HG03097 (cell line): ENCODE results near the gene ARHGEF40.

Experiments used
- ATAC-seq: cut with Tn5 transposase; IDR thresholded peaks from one replicate; pipeline ENCODE4 v1.9.1; 2021; ENCODE audit not compliant: unreplicated experiment, low FRiP score

Gene ARHGEF40

DNA sequence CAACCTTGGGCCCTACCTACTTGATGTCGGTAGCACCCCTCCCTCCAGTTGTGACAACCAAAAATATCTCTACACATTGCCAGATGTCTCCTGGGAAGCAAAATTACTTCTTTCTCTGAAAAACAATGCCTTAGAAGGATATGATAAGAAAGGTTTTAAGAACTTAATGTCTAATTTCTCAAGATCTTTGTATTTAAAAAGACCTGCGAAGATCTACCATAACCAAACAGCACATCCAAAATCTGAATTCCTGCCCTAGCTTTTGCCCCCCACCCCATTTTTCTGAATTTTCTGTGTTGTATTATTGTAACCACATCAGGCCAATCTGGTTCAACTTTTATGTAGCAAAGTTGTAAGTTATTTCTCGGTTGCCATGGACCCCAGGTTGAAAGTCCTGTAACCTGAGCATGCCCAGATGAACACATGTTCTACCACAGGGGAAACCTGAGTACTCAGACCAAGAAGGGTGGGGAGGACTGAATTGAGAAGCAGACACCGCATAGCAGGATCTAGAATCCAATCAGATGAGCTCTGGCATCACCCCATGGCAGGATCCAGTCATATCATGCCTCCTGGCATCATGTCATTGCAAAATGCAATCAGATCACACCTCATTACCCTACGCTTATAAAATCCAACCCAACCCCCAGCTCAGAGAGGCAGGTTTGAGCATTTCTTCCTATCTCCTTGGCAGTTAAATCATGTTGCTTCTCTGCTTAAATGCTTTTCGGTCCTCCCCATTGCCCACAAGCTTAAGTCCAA, 39.5 kb downstream of the ARHGEF40 start:
- ATAC-seq, result no peak

DNA sequence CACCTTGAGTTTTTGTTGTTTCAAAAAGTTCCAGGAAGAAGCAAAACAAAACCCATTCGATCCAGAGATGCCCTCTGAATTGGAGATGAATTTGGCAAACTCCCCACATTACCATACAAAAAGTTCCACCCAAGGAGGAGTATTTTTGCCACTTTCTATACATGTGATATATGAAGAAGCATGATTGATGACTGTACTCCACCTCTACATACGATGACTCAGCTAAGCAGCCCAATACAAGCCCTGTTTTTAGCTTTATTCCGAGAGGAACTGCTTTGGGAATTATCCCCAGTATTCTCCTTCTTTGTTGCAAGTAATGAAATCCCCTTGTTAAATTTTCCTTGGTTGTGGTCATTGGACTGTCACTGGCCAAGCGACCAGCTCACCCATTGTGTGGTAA, 42.2 kb downstream of the ARHGEF40 start:
- no peak for ATAC-seq

DNA sequence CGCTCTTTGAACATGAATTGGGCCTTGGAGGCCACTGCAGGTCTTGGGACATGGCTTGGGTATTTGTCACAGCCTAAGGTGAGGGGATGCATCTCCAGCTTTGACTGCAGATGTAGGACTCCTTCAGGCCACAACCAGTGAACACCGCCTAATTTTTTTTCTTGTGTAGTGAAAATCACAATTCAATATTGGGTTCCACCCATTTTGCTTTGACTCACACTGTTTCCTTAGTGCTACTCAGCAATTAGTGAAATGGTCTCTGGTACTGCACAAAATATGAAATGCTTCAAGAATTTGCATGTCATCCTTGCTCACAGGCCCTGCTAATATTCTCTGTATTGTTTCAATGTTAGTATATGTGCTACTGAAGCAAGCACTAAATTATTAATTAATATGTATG, 43.3 kb downstream of the ARHGEF40 start:
- no peak for ATAC-seq

DNA sequence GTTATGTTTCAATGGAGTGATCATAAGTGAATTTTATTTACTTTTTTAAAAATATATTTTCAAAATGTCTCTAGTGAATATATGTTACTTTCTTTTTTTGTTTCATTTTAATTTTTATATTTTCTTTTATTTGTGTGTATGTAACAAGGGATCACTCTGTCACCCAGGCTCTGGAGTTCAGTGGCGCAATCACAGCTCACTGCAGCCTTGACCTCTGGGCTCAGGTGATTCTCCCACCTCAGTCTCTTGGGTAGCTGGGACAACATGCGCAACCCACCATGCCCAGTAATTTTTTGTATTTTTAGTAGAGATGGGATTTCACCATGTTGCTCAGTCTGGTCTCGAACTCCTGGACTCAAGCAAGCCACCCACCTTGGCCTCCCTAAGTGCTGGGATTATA, 48.8 kb downstream of the ARHGEF40 start:
- ATAC-seq, result no peak

DNA sequence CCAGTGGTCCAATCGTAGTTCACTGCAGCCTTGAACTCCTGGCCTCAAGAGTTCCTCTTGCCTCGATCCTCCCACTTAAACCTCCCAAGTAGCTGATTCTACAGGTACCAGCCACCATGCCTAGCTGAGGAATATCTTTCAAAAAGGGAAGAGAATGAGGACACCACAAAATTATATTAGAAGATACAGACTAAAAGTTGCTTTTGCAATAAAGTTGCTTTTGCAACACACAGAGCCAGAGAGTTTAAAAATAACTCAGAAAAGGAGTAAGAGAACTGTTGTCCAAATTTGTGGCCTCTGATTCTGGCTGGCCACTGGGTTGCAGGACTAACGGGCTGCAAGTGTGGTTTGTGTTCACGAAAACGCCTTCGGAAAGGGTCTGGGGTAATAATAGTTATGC, 50.6 kb downstream of the ARHGEF40 start:
- no peak for ATAC-seq

DNA sequence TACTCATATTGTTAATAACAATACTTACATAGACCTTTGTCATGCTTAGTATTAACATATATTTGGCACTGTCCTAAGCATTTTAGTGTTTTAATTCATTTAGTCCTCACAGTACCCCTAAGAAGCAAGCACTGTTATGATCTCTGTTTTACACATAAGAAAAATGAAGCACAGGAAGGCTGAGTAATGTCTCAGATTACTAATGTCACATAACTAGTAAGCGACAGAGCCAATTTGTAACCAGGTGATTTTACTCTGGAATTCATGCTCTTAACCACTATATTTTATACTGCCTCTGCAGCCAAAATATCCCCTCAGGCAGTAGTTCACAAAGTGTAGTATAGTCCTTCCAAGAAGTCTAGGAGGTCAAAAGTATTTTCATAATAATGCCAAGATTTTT, 51.0 kb downstream of the ARHGEF40 start:
- ATAC-seq, result no peak

DNA sequence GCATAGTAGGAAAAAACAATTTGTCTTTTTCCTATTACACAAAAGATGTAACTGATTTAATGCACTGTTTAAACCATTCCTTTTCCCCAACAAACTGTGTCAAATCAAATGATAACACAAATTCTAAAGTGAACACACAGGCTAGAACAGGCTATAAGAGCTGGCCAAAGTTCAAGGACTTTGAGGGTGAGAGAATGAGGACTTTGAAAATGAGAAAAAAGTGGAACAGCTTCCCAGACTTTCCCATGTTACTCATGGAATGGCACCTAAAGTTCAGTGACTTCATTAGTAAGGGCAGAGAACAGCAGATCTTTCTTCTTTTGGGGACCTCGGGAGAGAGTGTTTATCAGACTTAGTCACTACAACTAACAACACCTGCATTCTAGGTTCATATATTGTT, 53.3 kb downstream of the ARHGEF40 start:
- no peak for ATAC-seq

DNA sequence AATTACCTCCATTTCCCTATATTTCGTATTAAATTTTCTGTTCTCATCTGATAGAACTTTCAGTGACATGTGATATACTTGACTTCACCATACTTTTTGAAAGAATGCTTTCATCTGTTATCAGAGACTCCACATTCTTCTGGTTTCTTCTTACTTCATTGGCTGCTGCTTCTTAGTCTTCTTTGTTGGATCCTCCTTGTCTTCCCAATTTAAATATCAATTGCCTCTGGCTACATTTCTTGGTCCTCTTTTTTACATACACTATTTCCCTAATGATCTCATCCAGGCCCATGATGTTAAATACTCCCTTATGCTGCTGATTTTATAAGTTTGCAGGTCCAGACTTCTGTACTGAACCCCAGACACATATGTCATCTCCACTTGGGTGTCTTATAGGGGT, 63.8 kb downstream of the ARHGEF40 start:
- ATAC-seq, result no peak

DNA sequence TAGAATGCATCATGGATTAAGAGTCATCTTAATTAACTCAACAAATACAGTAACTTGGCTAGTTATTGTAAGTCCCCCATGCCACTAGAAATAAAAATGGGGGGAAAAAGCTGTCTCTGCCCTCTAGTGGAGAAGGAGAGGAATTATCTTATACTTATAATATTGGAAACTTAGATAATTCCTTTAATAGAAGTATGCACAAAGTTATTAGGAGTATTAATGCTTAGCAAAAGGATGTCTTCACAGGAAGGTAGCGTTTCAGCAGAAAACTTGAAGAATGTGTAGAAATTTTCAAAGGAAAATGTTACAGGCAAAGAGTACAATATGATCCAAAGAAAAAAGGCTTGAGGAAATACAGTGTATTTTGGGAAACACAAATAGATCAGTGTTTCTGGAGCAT, 65.9 kb downstream of the ARHGEF40 start:
- no peak for ATAC-seq
